Fibroblast of the conjunctiva (primary cell): ENCODE measurements around the gene SLC13A3.
"Not testable (repeated sequence)": the region's sequence is repeated elsewhere in the genome, so short reads cannot be mapped to it uniquely, and the experiment has no call there.

Experiments
- DNase-seq: peaks from one replicate; pipeline ENCODE4 v3.0.0-alpha.2; 2010; ENCODE audit warnings: low read depth

Gene SLC13A3

DNA sequence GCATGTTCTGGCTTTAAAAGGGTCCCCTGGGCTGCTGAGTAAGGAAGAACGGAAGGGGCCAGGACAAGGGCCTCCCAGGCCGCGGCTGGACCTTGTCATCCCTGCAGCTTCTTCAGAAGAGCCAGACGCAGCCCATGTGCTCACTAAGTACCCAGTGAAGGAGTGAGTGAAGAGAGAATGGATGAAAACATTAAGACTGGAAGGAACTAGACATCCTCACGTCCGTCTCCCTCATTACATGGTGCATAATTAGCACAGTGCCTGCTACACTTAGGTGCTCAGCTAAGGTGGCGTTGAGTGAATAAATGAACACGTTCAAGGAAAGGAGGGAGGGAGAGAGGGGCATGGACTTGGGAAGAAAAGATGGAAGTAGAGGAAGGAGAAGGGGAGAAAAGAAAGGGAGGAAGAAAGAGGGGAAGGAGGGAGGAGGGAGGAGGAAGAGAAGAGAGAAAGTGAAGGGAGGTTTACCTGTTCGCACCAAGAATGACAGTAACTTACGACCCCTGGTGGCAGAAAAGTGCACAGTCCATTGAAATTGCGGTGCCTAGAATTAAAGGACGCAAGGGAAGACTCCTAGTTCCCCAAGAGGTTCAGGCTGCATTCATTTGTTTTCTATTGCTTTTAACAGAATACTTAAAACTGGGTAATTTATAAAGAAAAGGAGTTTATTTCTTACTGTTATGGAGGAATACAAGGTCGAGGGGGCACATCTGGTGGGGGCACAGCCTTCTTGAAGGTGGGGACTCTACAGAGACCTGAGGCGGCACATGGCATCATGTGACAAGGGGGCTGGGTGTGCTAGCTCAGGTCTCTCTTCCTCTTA lies 30.0 kb upstream of the SLC13A3 start:
- peak; percentile 21 for DNase-seq

DNA sequence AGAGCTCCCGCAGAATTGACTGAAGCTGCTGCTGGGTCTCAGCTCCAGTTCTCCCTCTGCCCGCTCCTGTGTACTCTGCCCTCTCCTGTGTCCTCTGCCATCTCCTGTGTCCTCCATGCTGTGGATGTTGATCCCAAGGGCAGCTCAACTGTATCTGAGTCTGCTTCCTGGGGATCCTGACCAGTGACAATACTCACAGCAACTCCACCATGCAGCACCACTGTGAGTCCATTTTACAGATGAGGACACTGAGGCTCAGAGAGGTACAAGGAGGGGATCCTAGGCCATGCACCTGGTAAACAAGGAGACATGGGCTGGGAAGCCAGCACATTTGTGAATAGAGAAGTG lies 29.4 kb upstream of the SLC13A3 start:
- no peak for DNase-seq

DNA sequence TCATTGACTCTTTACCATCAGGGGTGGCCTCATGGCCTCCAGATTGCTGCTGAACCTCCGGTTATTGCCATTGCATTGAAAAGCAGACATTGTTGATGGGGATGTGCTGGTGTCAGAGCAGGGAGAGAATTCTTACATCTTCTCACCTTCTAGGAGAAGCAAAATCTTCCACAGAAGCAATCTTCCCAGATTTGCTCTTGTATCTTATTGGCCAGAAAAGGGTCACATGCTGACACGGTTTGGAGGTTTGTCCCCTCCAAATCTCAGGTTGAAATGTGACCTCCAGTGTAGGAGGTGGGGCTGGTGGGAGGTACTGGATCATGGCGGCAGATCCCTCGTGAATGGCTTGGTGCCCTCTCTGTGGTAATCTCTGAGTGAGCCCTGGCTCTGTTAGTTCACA lies 27.3 kb upstream of the SLC13A3 start:
- DNase-seq, result no peak

DNA sequence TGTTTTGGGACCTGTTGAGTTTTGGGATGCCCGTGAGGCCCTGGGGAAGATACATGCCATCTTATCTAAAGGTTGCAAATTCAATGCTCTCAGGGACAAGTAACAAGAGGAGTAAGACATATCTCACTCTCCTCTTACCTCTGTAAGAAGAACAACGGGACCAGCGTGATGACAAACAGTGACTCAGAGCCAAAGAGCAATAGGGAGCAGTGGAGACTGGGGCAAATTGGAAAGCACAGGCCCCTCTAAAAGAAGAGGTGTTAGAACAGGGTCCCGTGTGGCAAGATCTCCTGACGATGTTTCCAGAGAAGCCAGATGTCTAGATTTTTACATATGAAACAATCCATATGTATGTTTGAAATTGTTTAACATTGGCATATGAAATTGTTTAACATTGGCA lies 26.3 kb upstream of the SLC13A3 start:
- no peak for DNase-seq

DNA sequence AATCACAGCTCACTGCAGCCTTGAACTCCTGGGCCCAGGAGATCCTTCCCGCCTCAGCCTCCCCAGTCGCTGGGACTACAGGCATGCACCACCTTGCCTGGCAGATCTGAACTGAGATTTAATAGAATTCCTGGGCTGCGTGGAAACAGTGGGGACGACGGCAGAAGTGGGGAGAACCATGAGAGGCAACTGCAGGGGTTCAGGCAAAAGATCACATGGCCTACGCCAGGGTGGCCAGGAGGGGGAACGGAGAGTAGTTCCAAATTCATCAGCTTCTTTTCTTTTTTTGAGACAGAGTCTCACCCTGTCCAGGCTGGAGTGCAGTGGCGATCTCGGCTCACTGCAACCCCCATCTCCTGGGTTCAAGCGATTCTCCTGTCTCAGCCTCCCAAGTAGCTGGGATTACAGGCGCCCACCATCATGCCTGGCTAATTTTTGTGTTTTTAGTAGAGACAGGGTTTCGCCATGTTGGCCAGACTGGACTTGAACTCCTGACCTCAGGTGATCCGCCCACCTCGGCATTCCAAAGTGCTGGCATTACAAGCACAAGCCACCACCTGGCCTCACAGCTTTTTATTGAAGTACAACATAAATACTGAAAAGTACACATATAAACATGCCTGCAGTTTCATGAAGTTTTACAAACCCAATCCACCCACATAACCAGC lies 25.5 kb upstream of the SLC13A3 start:
- DNase-seq, result not testable (repeated sequence)

DNA sequence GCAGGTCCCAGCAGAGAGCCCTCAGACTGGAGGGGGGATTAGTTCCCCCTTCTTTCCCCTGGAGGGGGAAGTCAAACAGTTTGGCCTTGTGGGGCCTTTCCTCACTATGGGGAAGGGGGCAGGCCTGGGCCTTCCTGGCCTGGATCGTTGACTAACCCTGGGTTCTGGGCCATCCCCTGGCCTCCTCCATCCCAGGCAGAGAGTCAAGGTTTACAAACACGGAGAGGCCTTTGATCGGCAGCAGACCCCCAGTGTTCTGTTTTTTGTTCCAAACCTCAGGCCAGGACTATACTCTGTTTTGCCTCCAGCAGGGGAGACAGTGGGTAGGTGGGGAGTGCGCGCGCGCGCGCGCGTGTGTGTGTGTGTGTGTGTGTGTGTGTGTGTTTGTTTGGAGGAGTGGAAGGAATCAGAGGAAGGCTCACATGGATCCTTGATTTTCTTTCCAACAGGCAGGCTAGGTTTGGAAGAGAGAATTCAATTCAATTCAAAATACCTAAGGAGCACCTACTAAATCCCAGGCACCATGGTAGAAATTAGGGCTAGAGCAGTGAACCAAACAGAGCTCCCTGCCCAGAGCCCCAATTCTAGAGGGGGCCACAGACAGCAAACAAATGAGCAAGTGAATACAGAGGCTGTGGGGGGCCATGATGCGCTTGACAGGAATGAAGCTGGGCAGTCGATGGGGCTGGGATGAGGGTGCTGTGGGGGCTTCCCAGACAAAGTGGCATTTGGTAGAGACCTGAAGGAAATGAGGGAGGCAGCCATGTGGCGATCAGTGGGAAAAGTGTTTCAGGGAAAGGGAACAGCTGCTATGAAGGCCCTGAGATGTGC lies 23.2 kb upstream of the SLC13A3 start:
- no peak for DNase-seq

DNA sequence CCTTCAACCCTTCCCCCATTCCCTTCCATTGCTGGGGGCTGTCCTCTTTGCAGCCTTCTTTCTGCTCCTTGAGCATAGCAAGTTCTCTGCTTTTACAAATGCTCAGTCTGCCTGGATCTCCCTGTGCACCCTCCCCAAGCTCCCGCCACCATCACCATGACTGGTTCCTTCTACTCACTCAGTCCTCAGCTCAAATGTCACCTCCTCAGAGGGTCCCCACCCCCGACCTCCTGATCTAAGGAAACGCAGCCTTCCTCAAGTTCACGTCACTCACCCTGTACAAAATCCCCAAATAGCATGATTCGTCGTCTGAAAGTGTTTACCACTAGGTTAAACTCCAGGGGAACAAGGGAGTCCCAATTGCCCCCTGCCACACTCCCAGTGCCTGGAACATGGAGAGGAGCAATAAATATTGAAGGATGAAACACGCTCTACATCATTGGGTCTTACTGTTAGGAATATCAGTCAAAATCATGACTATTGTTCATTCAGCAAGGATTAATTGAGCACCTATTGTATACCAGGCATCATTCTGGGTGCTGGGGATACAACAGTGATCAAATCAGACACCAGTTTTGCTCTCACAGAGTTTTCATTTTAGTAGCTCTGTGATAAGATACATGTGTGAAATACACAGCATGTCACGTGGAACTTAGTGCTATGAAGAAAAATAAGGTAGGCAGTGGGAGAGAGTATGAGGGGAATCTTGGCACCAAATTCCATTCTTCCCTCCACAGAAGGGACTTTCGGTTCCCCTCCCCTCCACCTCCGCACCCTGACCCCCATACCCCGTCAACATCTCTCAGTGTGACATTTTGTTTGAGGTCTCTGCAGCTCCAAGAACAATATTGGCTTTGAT lies 22.4 kb upstream of the SLC13A3 start:
- no peak for DNase-seq

DNA sequence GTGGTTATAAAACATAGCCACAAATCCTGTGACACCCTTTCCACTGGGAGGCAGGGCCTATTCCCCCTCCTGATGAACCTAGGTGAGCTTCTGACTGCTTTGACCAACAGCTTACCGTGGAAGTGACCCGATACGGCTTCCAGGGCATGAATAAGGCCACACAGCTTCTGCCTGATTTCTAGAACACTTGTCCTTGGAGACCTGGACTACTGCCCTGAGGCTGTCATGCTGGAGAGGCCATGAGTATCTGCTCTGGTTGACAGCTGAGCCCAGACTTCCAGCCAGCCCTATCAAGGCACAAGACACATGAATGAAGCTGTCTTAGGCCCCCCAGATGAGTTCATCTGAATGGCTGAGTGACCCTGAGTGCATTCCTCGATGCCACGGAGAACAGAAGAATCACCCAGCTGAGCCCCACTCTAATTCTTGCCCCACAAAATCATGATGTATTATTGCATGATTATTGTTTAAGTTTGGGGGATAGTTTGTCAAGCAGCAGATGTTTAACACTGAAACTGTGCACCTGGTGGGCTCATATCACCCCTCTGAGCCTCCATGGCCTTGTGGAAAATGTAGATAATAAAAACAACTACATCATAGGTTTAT lies 21.4 kb upstream of the SLC13A3 start:
- no peak for DNase-seq

DNA sequence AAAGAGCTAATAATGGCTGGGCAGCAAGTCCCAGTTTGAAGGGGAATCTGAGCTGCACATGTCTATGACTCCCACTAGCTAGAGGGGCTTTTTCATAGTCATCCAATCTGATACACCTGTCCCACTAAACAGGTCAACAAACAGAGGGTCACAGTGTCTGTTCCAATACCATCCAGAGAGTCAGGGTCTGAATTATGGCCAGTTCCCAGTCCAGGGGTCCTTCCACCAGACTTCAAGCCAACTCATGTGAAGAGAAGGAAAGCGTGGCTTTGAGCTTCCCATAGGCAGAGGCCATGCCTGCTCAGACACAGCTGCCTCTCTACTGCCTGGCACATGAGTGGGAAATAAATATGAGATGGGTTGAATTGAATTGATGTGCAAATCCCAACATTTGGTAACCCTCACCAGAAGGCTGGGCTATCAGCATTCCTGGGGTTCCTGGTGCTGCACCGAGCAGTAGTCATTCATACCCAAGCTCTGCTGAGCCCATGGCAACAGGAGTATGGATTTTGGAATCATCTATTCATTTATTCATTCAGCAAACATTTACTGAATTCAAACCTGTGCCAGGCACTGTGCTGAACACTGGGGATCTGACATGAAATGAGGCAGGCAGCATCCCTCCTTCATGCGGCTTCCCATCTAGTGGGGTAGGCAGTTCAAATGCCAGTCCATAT lies 20.7 kb upstream of the SLC13A3 start:
- DNase-seq, result no peak

DNA sequence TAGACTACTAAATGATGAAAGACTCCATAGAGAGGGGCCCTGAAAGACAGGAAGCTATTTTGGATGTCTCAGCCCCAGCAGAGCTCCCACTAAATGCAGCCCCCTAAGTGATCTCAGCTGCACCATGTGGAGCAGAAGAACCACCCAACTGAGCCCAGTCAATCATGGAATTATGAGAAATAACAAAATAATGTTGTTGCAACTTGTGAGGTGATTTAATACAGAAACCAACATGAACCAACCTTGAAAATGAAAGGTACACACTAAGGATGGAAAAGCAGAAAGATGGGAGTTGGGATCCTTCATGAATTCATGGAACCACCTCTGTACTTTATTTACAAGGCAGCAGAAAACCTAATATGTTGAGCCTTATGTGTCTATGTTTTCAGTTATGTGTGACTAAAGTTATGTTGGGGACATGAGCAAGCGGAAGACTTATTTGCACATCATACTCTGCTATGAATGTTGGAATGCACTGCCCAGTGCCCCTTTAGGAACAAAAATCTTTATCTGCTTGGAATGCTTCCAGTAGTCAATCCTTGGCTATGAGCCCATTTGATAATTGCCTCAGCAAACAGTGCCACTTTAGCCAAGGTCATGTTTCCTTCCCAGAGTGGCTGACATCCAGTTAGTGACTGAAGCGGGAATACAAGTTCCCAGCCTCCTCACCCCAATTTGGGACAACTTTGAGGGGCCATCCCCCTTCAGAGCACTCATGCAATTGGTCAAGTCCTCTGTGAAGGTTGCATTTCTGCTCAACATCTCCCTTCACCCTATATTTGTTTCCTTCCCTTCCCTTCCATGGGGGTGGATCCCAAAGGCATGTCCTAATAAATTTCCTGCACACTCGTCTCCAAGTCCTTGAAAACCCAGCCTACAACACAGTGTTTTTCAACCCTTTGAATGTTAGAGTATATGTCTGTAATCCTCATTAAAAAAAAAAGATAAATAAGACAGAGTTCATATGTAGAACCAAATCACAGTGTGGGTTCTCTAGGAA lies 19.6 kb upstream of the SLC13A3 start:
- no peak for DNase-seq

DNA sequence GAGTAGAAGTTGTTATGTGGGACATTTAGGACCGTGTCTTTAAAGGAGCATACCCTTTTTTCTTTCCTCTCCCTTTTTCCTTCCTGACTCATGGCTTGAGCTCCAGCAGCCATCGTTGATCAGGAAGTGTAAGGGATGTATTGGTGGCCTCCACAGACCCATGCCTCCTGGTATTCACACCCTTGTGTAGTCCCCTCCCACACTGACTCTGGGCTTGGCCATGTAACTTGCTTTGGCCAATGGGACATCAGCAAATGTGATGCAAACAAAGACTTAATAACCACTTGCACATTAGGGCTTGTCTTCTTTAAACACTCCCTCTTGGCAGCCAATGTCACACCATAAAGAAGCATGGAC lies 18.9 kb upstream of the SLC13A3 start:
- no peak for DNase-seq

DNA sequence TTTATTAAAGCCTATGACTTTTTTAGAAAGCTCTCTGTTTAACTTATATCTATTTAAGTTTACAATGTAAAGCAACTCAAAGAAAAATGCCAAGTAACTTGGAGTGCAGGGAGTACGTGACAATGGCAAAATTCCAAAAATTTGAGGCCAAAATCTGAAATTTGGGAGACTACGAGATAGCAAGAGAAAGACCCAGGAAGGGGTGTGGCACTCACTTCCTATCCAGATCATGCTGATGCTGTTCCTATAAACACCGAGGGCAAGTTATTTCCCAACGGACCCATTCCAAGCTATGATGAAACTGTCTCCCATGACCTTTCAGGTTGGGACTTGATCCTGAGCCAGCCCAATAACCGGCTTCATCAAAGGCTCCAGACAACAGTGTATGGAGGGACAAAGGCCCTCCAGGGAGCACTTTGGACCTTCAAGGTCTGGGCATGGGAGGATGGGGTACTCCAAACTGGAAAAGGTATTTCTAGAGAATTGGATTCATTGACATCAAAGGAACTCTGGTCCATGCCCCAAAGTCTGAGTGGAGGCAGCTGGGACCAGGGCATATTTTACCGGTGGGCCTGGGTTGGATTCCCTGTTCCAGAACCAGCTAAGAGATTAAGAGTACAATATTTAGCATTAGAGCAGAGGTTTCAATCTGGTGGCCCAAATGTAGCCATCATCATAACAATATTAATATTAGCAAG lies 15.7 kb upstream of the SLC13A3 start:
- DNase-seq, result no peak

DNA sequence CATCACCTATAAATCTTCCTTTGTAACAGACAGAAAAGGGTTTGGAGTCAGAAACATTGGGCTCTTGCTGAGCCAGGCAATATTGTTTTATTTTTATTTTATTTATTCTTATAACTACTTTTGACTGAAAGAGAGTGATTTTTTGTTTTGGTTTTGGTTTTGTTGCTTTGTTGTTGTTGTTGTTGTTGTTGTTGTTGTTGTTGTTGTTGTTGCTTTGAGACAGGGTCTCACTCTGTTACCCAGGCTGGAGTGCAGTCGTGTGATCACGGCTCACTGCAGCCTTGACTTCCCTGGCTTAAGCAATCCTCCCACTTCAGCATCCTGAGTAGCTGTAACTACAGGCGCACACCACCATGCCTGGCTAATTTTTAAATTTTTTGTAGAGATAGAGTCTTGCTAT lies 15.0 kb upstream of the SLC13A3 start:
- no peak for DNase-seq

DNA sequence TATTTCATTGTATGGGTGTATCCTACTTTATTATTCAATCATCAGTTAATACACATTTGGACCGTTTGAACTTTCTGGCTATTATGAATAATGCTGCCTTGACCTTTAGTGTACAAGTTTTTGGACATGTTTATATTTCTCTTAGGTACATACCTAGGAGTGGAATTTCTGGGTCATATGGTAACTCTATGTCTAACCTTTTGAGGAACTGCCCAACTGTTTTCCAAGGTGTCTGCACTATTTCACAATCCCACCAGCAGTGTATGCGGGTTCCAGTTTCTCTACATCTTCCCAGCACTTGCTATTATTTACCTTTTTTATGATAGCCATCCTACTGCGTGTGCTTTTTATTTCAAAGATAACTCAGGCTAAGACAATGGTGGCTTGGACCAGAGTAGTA lies 14.3 kb upstream of the SLC13A3 start:
- no peak for DNase-seq

DNA sequence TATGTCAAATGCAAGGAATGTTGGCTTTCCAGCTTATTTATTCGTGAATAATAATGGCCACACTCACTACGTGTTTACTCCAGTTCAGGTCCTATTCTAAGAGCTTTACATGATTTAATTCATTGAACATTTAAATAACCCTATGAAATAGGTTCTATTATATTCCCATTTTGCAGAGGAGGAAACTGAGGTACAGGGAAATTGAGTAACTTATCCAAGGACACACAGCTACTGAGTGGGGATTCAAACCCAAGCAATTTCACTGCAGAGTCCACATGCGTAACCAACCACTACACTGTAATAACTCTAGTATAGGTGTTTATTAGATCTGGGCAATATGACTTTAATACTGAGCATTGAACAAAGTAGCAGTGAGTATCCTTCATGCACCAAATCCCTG lies 12.3 kb upstream of the SLC13A3 start:
- DNase-seq, result no peak

DNA sequence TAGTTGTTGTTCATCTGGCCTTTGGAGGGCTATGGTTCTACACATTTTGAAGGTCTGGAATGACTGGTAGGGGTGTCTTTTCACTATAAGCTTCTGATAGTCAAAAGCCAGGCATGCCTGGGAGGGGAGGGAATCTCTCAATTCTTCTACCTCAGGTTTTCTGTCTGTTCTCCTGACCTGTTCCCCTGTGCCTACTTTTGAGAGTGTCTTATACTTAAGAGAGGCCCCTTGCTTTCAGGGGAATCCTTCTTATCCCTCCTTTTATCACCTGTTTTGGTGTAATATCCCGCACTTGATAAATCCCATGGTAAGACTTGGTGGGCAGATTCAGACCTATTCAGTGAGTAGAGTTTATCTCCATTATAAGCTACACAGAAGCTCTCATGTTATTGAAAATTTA lies 10.4 kb upstream of the SLC13A3 start:
- no peak for DNase-seq

DNA sequence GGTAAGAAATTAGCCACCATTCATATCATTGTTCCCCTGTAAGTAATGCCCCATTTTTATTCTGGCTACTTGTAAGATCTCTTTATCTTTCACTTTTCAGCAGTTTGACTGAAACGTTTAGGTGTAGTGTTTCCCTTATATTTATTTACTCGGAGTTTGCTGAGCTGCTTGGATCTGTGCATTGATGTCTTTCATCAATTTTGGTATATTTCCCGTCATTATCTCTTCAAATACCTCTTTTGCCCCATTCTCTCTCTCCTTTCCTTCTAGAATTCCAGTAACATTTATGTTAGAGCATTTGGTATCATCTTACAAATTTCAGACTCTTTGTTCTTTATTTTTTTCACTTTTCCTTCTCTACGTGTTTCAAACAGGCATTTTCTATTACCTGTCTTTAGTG lies 9.2 kb upstream of the SLC13A3 start:
- DNase-seq, result no peak

DNA sequence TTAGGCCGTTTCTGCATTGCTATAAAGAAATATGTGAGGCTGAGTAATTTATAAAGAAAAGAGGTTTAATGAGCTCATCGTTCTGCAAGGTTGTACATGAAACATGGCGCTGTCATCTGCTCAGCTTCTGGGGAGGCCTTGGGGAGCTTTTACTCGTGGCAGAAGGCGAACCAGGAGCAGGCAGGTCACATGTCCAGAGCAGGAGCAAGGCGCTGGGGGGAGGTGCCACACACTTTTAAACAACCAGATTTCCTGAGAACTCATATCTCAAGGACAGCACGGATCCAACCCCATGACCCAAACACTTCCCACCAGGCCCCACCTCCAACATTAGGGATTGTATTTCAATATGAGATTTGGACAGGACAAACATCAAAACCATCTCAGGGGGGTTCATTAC lies 6.4 kb upstream of the SLC13A3 start:
- no peak for DNase-seq

DNA sequence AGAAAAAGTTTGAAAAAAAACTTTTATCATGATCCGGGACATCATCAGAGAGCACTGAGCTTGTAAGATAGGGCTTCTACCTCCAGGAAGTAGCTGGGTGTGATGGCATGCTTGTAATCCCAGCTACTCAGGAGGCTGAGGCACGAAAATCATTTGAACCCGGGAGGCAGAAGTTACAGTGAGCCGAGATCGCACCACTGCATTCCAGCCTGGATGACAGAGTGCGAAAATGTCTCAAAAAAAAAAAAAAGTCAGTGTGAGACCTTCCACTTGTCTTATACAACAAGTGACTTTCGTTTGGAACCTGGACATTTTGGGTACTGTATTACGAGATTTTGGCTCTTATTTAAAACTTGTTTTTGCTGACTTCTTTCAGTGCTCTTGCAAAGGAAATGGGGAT lies 5.9 kb upstream of the SLC13A3 start:
- no peak for DNase-seq
